AG09319 (cell line): Measurements from ENCODE around the gene EFCAB6.

Experiments
- DNase-seq: peaks from one replicate; pipeline ENCODE4 v3.0.0-alpha.2; 2010; ENCODE audit warnings: low read depth; ENCODE audit errors: extremely low read depth
- CTCF ChIP-seq: IDR thresholded peaks from 2 replicates; pipeline ENCODE4 v1.5.1; 2011; ENCODE audit warnings: low read depth, mild to moderate bottlenecking, inconsistent platforms, low read length, moderate library complexity

Gene EFCAB6

GRCh38 chr22:43497956-43498855 is 313.9 kb downstream of the EFCAB6 start:
- no peak for TF ChIP-seq CTCF
- no peak for DNase-seq

- no peak for TF ChIP-seq CTCF
- no peak for DNase-seq
Measured at GRCh38 chr22:43493297-43493696, 318.8 kb downstream of the EFCAB6 start.

- no peak for TF ChIP-seq CTCF
- DNase-seq = no peak
Measured at GRCh38 chr22:43491737-43492136, 320.4 kb downstream of the EFCAB6 start.

GRCh38 chr22:43491177-43491576 is 320.9 kb downstream of the EFCAB6 start:
- DNase-seq = no peak
- TF ChIP-seq CTCF = no peak

GRCh38 chr22:43490311-43490710 is 321.8 kb downstream of the EFCAB6 start:
- TF ChIP-seq CTCF = no peak
- no peak for DNase-seq

- TF ChIP-seq CTCF = no peak
- no peak for DNase-seq
Measured at GRCh38 chr22:43488937-43489336, 323.2 kb downstream of the EFCAB6 start.

GRCh38 chr22:43488031-43488866 is 323.9 kb downstream of the EFCAB6 start:
- DNase-seq = no peak
- TF ChIP-seq CTCF = no peak
